NCI-H1417 treated with DMSO at 0.1 percent for 48 hours (cell line): ENCODE data around the gene TCF15.
A peak's percentile ranks its signal among the peaks of the same experiment; 100 is the strongest.

ENCODE experiments used
- DNase-seq: peaks from one replicate; lab custom pipeline; 2025; lab: John Stamatoyannopoulos, UW

Gene TCF15, protein sequence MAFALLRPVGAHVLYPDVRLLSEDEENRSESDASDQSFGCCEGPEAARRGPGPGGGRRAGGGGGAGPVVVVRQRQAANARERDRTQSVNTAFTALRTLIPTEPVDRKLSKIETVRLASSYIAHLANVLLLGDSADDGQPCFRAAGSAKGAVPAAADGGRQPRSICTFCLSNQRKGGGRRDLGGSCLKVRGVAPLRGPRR

DNA sequence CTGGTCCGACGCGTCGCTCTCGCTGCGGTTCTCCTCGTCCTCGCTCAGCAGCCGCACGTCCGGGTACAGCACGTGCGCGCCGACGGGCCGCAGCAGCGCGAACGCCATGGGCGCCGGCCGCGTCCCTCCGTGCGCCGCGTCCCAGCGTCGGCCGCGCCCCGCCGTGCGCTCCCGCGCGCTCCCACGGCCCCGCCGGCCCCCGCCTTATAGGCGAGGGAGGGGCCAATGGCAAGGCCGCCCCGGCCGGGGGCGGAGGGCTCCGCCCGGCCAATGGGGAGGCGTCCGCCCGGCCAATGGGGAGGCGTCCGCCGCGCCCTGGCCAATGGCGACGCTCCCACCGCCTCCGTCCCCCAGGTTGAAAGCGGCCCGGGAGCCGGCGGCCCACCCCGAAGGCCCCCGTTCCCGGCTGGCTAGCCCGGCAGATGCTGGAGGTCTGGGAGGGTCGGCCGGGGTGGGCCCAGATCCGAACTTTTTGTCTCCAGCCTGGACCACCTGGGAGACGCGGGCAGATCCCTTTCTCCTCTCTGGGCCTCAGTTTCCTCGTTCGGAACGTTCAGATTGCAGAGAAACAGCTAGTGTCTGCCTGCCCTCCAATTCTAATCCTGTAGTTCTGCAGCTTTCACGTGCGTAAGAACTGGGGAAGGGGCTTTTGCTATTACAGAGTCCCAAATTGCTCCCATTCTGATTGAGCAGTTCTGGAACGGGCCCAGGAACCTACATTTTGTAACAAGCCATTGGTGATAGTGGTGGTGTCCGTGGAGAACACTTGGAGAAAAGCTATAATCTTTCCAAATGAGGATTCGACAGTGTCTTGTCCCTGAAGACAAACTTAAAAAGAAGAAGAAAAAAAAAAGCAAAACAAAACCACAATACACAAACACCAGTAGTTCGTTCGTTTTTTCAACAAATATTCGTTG, at the start of gene TCF15:
TCF15 (minus strand) TSS at position 180 of the 917 bp plus-strand sequence; CDS start at position 108, 72 bp downstream.
- no peak for DNase-seq

DNA sequence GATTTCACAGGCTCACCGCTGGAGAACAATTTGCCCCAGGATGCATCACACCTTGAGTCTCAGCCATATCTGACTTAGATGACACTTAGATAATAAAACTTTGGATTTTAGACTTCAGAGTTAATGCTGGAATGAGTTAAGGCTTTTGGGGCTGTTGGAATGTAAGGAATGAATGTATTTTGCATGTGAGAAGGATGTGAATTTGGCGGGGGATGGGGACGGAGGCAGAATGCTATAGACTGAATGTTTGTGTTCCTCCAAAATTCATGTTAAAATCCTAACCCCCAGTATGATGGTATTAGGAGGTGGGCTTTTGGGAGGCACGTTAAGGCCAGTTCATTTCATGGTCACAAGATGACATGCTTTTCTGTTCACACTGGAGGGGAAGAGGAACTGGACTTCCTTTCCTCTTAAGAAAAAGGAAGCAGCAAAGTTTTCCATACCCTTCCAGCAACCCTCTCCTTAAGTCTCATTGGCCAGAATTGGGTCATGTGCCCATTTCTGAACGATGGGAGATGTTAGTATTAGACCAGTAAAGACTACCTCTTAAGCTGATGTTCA, 48.7 kb upstream of the TCF15 start:
- no peak for DNase-seq

DNA sequence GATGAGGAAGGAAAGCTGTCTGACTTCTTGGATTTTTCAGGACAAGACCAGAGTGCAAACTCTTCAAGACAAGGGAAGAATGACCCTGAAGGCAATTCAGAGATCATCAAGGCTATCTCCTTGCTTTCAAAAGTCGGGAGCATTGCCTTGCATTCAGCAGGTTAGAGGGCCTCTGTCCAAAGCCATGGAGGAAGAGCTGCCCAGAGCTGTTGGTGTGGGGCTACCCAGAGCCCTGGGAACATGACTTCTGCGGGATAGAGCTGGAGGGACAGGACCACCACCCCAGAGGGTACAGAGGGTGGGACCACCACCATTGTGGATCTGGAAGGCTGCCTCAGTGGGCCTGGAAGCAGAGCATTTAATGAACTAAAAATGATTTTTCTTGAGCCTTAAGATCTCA, 48.1 kb upstream of the TCF15 start:
- no peak for DNase-seq

GRCh38 chr20:655726-656624, 45.9 kb upstream of the TCF15 start:
- no peak for DNase-seq

- DNase-seq = no peak
Measured at GRCh38 chr20:654417-654750, 44.3 kb upstream of the TCF15 start.

GRCh38 chr20:653590-654416, 43.7 kb upstream of the TCF15 start:
- DNase-seq = no peak

GRCh38 chr20:653110-653589, 43.0 kb upstream of the TCF15 start, which contains the start of gene SRXN1:
Gene SRXN1, minus strand, starts transcription at chr20:653200. Its CDS starts 15 bp downstream, at chr20:653185.
- DNase-seq = no peak

- no peak for DNase-seq
Measured at GRCh38 chr20:652615-653109, 42.6 kb upstream of the TCF15 start.

- no peak for DNase-seq
Measured at GRCh38 chr20:651713-652614, 41.9 kb upstream of the TCF15 start.

DNA sequence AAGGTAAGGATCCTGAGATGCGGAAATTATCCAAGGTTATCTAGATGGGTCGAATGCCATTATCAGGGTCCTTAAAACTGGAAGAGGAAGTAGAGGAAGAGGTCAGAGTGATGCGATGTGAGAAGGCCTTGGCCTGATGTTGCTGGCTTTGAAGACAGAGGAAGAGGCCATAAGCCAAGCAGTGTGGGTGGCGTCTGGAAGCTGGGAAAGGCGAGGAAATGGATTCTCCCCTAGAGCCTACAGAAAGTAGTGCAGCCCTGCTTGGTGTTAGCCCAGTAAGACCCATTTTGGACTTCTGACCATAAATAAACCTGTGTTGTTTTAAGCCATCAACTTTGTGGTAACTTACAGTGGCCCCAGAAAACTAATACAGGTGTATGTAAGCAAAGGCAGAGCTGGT, 40.8 kb upstream of the TCF15 start:
- DNase-seq = no peak

GRCh38 chr20:650281-650680, 40.2 kb upstream of the TCF15 start:
- DNase-seq = no peak

- no peak for DNase-seq
Measured at GRCh38 chr20:647479-648019, 37.4 kb upstream of the TCF15 start.

- DNase-seq = no peak
Measured at GRCh38 chr20:646868-647233, 36.7 kb upstream of the TCF15 start.

- DNase-seq = no peak
Measured at GRCh38 chr20:646107-646867, 36.2 kb upstream of the TCF15 start.

GRCh38 chr20:645318-646106, 35.4 kb upstream of the TCF15 start:
- peak; percentile 20 for DNase-seq

GRCh38 chr20:644692-645317, 34.7 kb upstream of the TCF15 start:
- no peak for DNase-seq

DNA sequence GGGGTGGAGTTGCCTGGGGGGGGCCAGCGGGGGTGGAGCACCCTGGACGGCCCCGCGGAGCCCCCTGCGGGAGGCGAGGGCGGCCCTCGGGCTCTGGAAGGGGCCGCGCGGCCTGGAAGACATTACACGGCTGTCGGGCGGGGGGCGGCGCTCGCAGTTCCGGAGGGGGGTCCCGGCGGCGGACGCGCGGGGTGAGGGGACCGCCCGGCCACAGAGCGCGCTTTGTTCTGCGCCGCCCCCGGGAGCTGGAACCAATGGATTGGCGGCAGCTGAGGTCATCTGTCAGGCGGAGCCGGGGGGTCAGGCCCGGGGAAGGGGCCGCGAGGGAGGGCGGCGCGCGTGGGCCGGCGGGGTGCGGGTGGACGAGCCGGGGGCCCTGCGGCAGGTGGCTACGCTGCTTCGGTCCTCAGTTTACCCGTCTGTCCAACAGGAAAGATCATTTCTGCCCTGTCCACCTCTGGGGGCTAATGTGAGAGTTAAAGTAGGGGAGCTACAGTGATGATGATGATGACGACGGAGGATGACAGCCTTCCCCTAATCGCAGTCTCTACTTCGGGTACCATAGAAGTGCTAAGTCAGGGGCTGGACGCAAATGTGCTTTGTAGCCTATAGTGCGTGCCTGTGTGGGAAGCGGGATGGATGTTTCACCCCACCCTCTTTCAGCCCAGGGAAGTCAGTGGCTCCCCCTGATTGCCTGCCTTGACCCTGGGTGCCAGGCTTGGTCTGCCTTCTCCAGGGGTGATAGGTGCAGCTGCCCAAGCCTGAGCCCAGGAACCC, 32.5 kb upstream of the TCF15 start:
- DNase-seq = no peak
